ENCODE data around the gene PCDHA9. TPM values are rescaled to one million over a fixed set of nuclear protein-coding genes. Genes with fewer than 3 reads are reported as not detected.
"Not testable (repeated sequence)": the region's sequence is repeated elsewhere in the genome, so short reads cannot be mapped to it uniquely, and the experiment has no call there.

PCDHA9 gene
- total RNA-seq, 1 donor from 2014 or later, result not detected

DNA sequence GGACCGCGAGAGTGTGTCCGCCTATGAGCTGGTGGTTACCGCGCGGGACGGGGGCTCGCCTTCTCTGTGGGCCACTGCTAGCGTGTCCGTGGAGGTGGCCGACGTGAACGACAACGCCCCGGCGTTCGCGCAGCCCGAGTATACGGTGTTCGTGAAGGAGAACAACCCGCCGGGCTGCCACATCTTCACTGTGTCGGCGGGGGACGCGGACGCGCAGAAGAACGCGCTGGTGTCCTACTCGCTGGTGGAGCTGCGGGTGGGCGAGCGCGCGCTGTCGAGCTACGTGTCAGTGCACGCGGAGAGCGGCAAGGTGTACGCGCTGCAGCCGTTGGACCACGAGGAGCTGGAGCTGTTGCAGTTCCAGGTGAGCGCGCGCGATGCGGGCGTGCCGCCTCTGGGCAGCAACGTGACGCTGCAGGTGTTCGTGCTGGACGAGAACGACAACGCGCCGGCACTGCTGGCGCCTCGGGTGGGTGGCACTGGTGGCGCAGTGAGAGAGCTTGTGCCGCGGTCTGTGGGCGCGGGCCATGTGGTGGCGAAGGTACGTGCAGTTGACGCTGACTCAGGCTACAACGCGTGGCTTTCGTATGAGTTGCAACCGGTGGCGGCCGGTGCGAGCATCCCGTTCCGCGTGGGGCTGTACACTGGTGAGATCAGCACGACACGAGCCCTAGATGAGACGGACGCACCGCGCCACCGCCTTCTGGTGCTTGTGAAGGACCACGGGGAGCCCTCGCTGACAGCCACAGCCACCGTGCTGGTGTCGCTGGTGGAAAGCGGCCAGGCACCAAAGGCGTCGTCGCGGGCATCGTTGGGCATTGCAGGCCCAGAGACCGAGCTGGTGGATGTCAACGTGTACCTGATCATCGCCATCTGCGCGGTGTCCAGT lies 12.3 kb upstream of the PCDHA9 start:
- ATAC-seq (ENCODE audit: low read depth), result no peak
- H3K27me3 Mint-ChIP-seq, result peaks cover 16% of the 10 kb centered on the region

DNA sequence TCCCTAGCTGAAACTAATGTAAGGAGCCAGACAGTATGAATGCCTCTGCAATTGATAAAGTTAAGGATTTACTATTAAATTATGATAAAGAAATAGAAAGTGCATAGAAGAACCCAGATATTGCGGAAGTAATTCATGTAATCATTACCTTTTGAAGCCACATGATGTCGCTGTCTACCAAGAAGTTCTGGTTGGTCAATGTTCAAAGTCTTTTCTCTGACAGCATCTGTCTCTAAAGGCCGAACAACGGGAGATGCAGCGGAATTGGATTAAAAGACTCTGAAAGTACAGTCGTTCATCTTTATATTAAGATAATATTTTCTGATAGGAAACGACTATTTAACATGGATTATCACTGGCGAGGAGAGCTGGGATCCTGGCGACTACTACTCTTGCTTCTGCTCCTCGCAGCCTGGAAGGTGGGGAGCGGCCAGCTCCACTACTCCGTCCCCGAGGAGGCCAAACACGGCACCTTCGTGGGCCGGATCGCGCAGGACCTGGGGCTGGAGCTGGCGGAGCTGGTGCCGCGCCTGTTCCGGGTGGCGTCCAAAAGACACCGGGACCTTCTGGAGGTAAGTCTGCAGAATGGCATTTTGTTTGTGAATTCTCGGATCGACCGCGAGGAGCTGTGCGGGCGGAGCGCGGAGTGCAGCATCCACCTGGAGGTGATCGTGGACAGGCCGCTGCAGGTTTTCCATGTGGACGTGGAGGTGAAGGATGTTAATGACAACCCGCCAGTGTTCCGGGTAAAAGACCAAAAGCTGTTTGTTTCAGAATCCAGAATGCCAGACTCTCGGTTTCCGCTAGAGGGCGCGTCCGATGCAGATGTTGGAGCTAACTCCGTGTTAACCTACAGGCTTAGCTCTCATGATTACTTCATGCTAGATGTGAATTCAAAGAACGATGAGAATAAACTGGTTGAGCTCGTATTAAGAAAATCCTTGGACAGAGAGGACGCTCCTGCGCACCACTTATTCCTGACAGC lies 6.9 kb upstream of the PCDHA9 start, which contains the start of gene PCDHA8:
PCDHA8 (plus strand) TSS at position 210 of the 985 bp plus-strand sequence; CDS start at position 345, 135 bp downstream.
- Mint-ChIP-seq H3K27me3 (peaks cover 2% of the 10 kb centered on the region), H3K4me3 (no peak within 1 kb of the TSS), H3K27ac (no peak within 1 kb of the TSS), H3K36me3 (ENCODE audit: low read depth) (no peaks in the 10 kb centered on the region), H3K9me3 (peaks cover 4% of the 10 kb centered on the region), H3K4me1 (no peaks in the 10 kb centered on the region)
- intact Hi-C loops (cut with micrococcal nuclease), result no loop called here
- POLR2A ChIA-PET, result no interaction called here
- TF ChIP-seq, protein P1, sequence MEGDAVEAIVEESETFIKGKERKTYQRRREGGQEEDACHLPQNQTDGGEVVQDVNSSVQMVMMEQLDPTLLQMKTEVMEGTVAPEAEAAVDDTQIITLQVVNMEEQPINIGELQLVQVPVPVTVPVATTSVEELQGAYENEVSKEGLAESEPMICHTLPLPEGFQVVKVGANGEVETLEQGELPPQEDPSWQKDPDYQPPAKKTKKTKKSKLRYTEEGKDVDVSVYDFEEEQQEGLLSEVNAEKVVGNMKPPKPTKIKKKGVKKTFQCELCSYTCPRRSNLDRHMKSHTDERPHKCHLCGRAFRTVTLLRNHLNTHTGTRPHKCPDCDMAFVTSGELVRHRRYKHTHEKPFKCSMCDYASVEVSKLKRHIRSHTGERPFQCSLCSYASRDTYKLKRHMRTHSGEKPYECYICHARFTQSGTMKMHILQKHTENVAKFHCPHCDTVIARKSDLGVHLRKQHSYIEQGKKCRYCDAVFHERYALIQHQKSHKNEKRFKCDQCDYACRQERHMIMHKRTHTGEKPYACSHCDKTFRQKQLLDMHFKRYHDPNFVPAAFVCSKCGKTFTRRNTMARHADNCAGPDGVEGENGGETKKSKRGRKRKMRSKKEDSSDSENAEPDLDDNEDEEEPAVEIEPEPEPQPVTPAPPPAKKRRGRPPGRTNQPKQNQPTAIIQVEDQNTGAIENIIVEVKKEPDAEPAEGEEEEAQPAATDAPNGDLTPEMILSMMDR (IDR thresholded peaks at IDR 0.05), result no peak
- ATAC-seq (ENCODE audit: low read depth), result no peak
- DNase-seq, result no peak
- CTCF ChIA-PET, result interaction anchor here (1.1 kb wide), 1 partner anchor 18 kb away, joined by 4 read pairs; no protein-coding TSS in a partner anchor

More for the DNA sequence above, 12.3 kb upstream of the PCDHA9 start:
- DNase-seq, result no peak
- intact Hi-C loops (cut with micrococcal nuclease), result no loop called here
- H3K36me3 Mint-ChIP-seq (ENCODE audit: low read depth), result no peaks in the 10 kb centered on the region
- TF ChIP-seq, protein P1 (IDR thresholded peaks at IDR 0.05), result no peak
- peaks cover 4% of the 10 kb centered on the region for H3K9me3 Mint-ChIP-seq
- CTCF ChIA-PET, result no interaction called here
- H3K4me1 Mint-ChIP-seq, result no peaks in the 10 kb centered on the region
- no peak overlapping the region for H3K27ac Mint-ChIP-seq
- POLR2A ChIA-PET, result no interaction called here
- no peak overlapping the region for H3K4me3 Mint-ChIP-seq

DNA sequence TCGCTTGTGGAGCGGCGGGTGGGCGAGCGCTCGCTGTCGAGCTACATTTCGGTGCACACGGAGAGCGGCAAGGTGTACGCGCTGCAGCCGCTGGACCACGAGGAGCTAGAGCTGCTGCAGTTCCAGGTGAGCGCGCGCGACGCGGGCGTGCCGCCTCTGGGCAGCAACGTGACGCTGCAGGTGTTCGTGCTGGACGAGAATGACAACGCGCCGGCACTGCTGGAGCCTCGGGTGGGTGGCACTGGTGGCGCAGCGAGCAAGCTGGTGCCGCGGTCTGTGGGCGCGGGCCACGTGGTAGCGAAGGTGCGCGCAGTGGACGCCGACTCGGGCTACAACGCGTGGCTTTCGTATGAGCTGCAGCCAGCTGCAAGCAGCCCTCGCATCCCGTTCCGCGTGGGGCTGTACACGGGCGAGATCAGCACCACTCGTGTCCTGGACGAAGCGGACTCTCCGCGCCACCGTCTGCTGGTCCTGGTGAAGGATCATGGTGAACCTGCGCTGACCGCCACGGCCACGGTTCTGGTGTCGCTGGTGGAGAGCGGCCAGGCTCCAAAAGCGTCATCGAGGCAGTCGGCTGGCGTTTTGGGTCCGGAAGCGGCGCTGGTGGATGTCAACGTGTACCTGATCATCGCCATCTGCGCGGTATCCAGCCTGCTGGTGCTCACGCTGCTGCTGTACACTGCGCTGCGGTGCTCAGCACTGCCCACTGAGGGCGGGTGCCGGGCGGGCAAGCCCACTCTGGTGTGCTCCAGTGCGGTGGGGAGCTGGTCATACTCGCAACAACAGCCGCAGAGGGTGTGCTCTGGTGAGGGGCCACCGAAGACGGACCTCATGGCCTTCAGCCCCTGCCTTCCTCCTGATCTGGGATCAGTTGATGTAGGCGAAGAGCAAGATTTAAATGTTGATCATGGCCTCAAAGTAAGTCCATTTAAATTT lies 5.1 kb upstream of the PCDHA9 start:
- no peak for ATAC-seq (ENCODE audit: low read depth)
- ChIA-PET POLR2A (no interaction called here), CTCF (no interaction called here)
- Mint-ChIP-seq H3K36me3 (ENCODE audit: low read depth) (no peaks in the 10 kb centered on the region), H3K27ac (no peak overlapping the region), H3K4me3 (no peak overlapping the region), H3K27me3 (peaks cover 2% of the 10 kb centered on the region), H3K4me1 (no peaks in the 10 kb centered on the region), H3K9me3 (peaks cover 4% of the 10 kb centered on the region)
- TF ChIP-seq, protein P1 (IDR thresholded peaks at IDR 0.05), result no peak
- intact Hi-C loops (cut with micrococcal nuclease), result no loop called here
- DNase-seq, result no peak

DNA sequence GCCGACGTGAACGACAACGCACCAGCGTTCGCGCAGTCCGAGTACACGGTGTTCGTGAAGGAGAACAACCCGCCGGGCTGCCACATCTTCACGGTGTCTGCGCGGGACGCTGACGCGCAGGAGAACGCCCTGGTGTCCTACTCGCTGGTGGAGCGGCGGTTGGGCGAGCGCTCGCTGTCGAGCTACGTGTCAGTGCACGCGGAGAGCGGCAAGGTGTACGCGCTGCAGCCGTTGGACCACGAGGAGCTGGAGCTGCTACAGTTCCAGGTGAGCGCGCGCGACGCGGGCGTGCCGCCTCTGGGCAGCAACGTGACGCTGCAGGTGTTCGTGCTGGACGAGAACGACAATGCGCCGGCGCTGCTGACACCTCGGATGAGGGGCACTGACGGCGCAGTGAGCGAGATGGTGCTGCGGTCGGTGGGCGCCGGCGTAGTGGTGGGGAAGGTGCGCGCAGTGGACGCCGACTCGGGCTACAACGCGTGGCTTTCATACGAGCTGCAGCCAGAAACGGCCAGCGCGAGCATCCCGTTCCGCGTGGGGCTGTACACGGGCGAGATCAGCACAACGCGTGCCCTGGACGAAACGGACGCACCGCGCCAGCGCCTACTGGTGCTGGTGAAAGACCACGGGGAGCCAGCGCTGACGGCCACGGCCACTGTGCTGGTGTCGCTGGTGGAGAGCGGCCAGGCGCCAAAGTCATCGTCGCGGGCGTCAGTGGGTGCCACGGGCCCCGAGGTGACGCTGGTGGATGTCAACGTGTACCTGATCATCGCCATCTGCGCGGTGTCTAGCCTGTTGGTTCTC lies 1.9 kb downstream of the PCDHA9 start:
- H3K36me3 Mint-ChIP-seq (ENCODE audit: low read depth); ATAC-seq (ENCODE audit: low read depth); DNase-seq; POLR2A ChIA-PET; H3K9me3 Mint-ChIP-seq; H3K27ac Mint-ChIP-seq; H3K4me3 Mint-ChIP-seq; intact Hi-C loops (cut with micrococcal nuclease); CTCF ChIA-PET; H3K4me1 Mint-ChIP-seq; H3K27me3 Mint-ChIP-seq: not testable (repeated sequence)
